ENCODE measurements around the gene ODF2L.
"Not testable (repeated sequence)": the region's sequence is repeated elsewhere in the genome, so short reads cannot be mapped to it uniquely, and the experiment has no call there.

ODF2L gene

DNA sequence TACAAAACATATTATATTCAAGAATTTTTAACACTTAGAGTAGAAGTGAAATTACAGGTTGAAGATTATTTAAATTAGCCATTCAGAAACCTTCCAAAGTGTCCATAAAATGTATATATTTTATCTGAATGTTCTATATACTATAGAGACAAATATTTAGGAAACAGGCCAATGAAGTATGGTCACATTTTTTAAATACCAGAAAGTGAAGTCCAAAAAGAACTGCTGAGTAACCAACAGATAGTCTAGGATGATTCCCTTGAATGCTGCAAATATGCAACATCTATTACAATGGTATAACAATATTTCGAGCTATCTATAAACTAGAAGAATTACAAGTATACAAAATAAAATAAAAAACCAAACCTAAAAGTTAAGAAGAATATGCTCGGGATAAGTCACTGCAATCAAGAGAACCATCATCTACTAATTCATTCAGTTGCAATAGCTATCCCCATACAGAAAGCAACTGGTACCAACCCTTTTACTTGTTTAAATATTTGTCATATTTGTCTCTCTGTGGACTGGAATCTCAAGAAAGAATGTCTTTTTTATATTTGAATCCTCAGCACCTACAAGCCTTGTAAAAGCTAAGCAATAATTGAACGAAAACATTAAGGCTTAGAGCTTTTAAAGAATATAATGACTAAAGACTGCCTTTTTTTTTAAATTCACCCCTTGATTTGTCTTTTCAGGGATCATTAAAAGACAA is 8.1 kb downstream of the ODF2L start:
- DNase-seq (ENCODE audit: low read depth) = no peak

DNA sequence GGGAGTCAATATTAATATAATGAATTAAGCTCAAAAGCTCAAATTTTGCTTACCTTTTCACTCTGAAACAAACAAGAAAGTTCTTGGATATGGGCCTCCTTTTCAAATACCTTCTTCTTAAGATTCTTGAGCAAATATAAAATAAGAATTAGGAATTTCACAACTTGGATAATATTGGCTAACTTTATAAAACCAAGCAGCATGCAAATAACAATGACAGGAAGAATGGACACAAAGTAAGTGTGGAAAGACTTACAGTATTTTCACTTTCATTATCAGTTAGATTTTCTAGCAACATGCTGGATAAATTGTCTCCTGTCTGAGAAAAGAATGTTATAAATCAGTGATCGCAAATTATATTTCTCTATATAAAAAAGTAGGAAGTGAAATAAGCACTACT is 13.2 kb downstream of the ODF2L start:
- no peak for DNase-seq (ENCODE audit: low read depth)

DNA sequence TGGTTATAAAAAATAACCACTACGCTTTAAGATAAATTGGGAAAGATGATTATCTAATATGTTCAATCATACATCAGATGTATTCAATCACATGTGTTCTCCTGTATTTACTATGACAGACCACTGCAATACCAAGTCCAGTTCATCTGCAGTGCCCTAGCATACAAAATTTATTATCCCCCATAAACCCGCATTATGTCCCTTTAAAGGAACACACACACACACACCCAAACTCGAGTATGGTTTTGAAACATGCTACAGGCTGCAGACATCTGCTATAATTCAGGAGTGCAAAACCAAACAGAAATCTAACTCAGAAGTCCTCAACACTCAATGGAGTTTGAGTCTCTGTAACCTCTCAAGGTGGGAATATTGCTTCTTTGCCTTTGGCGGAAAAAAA is 14.9 kb downstream of the ODF2L start:
- no peak for DNase-seq (ENCODE audit: low read depth)

DNA sequence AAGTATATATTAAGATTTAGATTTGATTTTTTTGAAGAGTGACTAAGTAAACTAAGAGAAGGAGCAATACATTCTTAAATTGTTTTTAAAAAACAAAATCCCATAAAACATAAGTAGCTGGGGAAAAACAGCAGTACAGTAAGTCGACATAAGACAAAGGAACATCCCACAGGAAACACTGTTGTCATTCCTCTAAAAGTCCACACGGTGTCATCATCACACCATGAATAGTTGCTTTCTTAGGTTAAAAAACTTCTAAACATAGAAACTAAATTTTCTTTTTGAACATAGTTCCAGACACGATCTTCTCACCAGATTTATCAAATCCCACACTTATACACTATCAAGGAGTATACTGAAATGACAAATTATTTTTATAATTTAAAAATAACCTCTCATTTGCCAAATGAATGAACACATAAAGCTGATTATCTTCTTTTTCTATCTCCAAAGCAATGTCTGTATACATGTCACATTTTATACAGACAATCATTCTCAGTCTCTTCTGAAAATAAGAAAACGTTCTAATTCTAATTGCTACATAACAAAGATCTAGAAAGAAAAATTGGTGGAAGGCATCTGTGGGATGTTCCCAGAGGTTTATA is 15.8 kb downstream of the ODF2L start:
- DNase-seq (ENCODE audit: low read depth) = no peak

DNA sequence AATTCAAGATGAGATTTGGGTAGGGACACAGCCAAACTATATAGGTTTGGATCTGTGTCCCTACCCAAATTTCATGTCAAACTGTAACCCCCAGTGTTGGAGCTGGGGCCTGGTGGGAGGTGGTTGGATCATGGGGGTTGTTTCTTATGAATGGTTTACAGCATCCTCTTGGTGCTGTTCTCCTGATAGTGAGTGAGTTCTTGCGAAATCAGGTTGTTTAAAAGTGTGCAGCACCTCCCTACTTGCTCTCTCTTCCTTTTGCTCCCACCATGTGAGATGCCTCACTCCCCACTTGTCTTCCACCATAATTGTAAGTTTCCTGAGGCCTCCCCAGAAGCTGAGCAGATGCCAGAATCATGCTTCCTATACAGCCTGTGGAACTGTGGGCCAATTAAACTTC is 17.3 kb downstream of the ODF2L start:
- no peak for DNase-seq (ENCODE audit: low read depth)

DNA sequence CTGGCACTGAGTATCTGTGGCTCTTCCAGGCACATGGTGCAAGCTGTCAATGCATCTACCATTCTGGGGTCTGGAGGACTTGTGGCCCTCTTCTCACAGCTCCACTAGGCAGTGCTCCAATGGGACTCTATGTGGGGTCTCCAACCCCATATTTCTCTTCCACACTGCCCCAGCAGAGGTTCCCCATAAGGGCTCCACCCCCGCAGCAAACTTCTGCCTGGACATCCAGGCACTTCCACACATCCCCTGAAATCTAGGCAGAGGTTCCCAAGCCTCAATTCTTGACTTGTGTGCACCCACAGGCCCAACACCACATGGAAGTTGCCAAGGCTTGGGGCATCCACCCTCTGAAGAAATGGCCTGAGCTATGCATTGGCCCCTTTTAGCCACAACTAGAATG is 18.8 kb downstream of the ODF2L start:
- no peak for DNase-seq (ENCODE audit: low read depth)

DNA sequence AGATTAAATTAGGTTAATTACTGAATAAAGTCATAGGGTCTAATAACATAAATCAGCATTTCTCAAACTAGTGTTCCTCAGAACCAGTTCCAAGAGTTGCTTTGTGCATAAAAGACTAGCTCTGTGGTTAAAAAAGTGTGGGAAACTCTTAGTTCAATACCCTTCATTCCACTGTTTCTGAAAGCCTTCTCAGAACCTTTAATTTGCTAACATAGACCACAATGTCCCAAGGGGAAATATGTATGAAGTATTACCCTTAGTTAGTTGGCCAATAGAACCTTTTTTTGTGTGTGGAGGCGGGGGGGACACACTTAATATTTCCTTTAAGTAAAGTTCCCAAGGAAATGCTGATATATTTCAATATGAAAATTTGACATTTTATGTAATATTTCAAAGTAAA is 20.4 kb downstream of the ODF2L start:
- DNase-seq (ENCODE audit: low read depth) = no peak

DNA sequence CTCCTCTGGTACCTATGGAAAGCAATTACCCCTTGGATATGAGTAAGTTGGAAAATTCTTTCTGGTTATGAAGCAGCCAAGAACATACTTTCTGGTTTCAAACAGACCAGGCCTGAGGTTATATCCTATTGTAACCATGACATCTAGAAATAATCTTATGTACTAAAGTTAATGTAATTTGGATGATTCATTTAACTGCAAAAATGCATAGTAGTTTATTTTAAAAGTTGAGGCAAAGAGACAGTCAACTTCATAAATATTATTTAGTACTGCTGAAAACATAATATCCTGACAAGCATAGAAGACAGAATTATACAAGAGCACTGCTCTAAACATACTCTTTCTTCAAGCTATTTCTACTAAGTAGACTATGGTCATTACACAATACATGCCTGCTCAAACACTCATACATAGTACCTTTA is 25.5 kb downstream of the ODF2L start:
- DNase-seq (ENCODE audit: low read depth) = no peak

DNA sequence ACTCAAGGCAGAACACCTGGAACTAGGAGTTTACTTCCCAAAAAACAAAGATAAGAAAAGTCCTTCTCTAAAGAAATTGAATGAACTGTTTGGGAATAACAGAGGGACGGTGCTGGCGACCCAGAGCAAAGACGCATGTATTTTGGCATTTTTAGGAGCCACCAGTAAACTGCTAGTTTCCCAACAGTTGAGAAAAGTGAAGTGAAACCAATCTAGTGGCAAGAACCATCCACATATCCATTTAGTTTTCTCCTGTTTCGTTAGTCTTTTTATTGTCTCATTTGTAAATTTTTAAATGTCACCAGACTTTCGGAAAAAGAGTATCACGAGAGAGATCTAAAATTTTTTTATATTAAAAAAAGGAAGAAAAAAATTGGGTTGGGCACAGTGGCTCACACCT is 30.2 kb downstream of the ODF2L start:
- no peak for DNase-seq (ENCODE audit: low read depth)

DNA sequence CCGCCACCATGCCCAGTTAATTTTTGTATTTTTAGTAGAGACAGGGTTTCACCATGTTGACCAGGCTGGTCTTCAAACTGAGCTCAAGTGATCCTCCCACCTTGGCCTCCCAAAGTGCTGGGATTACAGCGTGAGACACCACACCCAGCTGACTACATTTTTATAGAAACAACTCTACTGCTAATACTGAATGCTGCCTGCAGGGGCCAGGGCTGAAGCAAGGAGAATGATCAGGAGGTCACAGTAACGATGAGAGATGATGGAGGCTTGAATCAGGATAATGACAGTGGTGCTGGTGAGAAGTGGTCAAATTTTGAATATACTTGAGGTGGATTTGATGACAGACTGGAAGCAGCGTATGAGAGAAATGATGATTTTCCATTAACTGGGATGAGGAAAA is 33.3 kb downstream of the ODF2L start:
- no peak for DNase-seq (ENCODE audit: low read depth)

DNA sequence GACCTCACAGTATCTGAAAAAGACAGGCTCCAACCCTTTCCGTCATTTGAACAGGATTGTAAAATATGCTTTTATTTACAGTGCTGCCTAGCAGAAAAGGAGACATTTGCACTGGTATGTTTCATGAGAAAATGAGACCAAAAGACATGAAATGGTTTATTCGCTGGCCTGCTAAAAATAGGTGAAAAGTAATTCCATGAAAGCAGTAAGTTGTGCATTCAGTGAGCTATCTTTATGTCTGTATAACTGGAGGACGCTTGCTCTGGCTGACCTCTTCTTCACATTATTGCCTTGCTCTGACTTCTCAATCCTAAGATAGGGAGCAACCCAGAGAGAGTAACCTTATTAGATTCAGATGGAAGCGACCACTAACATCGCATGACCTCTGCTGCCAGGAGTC is 38.3 kb downstream of the ODF2L start:
- DNase-seq (ENCODE audit: low read depth) = no peak

DNA sequence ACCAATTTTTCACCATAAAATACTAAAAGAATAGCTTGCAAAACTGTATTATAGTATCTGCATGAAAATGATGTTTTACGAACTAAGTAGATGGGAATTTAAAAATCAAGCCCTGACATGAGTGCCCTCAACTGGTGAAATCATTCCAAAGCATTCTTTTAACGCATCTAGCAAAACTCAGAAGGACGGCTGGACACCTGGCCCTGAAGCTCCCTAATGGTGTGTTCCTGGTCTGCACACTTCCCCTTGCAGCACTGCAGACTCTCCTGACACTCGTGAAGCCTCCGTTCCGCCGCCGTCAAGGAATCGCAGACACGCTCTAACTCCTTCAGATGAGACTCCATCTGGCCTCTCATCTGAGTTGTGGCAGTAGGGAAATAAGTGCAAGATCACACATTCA is 39.9 kb downstream of the ODF2L start:
- DNase-seq (ENCODE audit: low read depth) = no peak

DNA sequence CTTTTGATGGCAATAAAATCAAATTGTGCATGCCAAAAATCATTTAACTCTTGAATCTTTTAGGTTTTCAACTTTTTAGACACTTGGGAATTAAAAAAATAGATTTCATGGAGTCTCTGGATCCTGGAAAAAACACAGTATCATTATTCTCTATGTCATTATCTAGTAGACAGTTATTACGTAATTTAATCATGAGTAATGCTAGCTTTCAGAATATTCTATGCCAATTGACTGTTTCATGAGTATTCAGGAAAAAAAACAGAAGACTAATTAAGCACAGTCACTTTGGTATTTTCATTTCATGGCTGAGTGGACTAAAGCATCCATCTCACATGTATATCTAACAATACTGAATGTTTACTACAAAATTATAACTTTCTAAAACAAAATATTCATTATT is 44.0 kb downstream of the ODF2L start:
- no peak for DNase-seq (ENCODE audit: low read depth)

DNA sequence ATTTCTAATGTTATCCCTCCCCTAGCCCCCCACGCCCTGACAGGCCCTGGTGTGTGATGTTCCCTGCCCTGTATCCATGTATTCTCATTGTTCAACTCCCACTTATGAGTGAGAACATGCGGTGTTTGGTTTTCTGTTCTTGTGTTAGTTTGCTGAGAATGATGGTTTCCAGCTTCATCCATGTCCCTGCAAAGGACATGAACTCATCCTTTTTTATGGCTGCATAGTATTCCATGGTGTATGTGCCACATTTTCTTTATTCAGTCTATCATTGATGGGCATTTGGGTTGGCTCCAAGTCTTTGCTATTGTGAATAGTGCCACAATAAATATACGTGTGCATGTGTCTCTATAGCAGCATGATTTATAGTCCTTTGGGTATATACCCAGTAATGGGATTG is 45.9 kb downstream of the ODF2L start:
- DNase-seq (ENCODE audit: low read depth) = not testable (repeated sequence)

DNA sequence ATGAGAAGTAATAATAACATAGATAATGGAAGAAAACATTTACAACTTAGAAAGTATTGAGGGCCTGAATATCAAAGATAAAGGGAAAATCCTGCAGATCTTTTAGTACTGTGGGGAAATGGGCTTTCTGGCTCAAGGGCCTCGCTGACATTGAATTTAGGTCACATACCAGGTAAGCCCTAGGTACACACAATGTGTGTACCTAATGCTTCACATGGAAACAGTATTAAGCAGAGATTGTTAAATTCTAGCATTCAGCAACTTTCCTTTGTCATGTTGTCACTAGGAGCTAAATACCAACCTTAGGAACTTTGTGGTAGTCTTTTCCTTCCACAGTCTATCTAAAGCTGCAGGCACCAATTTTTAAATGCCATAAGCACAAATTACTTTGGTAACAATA is 49.7 kb downstream of the ODF2L start:
- DNase-seq (ENCODE audit: low read depth) = no peak

DNA sequence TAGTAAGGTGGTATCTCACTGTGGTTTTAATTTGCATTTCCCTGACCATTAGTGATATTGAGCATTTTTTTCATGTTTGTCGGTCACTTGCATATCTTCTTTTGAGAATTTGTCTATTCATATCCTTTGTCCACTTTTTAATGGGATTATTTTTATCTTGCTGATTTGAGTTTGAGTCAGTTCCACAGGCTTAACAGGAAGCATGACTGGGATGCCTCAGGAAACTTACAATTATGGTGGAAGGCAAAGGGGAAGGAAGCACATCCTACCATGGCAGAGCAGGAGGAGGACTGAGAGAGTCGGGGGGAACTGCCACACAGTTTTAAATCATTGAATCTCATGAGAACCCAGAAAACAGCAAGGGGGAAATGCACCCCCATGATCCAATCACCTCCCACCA is 51.1 kb downstream of the ODF2L start:
- no peak for DNase-seq (ENCODE audit: low read depth)

DNA sequence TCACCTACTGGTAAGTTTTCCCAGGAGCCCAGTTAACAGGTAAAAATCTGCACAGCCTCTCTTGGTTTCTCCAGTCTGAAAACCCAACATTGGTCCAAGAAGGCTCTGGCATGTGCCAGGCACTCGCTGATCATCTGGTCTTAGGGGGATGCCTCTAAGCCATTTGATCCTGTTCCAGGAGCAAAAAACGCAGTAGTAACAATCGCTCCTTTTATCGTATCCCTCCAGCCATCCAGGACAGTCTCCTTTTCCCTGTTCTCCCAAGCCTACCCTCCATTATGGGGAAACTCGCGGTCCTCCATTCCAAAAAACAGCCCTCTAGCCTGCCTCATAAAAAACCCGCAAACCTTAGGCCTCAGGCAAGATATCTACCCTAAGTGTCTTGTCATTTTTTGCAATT is 56.2 kb downstream of the ODF2L start:
- DNase-seq (ENCODE audit: low read depth) = no peak

DNA sequence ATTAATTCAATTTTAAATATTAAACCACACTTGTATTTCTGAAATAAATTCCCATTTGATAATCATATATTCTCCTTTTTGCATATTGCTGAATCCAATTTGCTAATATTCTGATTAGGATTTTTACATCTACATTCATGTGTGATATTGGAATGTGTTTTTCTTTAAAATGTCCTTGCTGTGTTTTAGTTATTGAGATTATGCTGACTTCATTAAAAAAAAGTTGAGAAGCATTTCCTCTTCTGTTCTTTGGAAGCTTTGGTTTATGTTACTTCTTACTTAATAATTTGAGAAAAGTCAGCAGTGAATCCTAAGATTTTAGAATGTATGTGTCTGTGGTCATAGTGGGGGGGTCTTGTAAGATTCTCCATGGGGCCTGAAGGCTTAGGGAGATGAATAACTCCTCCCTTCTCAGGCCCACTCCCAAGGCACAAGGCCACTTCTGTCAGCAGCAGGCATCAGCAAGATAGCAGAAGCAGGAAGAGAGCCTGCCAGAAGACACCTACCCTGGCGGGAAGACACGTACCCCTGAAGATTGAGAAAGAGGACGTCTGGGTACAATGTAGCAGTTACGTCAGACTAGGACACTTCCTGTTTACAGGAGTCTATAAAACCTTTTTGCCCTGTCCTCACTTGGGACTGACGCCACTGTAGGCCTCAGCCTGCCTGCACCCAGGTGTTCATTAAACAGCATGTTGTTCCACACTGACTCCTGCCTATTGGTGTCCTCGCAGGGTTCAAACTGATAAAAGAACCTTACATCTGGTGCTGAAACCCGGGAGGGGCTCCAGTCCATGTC is 56.9 kb downstream of the ODF2L start:
- no peak for DNase-seq (ENCODE audit: low read depth)

DNA sequence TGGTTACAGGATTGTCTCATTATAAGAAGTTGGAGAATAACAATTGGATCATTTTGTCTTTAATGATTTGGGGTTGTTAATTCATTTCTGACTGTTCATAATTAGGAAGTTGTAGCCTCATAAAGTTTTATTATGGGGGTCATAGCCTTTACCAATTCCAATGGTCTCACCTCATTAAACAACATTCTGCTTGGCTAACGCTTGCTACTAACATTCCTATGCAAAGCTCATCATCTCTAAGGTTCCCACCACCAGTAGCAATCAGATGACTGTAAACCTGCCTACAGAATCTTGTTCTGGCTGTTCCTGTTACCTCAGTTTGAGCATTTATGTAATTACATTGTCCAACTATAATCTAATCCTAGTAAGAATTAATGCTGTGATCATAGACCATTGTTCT is 60.2 kb downstream of the ODF2L start:
- DNase-seq (ENCODE audit: low read depth) = no peak

DNA sequence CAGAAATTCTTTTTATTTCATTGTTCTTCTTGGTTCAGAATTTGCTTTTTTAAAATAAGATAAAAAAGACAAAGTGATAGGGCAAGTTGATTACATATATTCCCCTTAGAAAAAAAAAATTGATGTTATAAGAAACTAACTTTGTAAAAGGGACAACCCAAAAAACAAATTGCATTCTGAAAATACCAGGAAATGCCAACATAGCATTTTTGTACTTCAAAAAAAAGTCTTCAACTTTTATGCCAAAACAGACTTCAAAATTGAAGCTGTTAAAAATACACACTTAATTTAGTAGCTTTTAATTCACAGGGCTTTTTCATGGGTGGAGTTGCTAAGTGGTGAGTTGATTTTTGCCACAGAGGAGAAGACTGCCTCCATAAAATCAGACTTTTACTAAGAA is 70.9 kb downstream of the ODF2L start:
- no peak for DNase-seq (ENCODE audit: low read depth)

DNA sequence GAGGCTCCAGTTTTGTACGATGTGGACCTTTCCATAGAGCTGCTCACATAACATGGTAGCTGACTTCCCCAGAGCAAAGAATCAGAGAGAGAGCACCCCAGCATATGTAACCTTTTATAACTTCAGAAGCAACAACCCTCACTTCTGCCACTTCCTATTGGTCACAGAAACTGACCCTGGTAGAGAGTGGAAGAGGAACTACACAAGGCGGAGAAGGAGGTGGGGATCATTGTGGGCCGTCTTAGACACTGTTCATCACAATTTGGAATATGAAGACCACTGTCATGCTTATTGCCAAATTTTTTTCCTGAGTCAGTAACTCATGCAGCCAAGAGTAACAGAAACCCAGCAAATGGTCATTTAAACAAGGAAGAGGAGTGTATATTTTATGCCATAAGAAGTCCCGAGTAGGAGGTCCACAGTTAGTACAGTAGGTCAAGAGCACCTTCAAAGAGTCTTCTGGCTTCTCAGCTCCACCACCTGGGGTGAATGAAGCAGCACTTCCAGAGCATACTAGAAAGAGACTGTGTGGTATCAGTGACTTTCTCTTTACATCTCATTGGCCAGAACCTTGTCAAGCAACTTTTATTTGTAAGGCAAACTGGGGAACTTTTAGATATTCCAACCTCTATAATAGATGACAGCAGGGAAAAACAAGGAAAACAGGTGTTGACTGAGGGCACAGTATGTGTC is 71.8 kb downstream of the ODF2L start:
- DNase-seq (ENCODE audit: low read depth) = no peak

DNA sequence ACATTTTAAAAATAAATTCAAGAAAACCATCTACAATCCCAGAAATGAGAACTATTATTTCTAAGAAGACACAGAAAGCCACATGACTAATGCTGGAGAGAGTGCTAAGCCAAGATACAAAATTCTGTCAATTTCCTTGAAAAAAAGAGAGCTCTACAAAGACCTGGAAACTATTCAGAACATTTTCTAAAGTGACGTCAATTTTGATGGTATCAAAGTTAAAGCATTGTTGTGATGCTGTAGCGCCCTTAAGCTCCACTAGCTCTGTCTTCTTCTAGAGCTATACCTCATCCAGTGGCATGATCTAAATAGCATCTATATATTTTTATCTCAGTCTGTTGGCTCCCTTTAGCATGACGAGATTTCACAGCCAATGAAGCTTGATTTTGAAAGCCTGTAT is 73.9 kb downstream of the ODF2L start:
- DNase-seq (ENCODE audit: low read depth) = no peak

DNA sequence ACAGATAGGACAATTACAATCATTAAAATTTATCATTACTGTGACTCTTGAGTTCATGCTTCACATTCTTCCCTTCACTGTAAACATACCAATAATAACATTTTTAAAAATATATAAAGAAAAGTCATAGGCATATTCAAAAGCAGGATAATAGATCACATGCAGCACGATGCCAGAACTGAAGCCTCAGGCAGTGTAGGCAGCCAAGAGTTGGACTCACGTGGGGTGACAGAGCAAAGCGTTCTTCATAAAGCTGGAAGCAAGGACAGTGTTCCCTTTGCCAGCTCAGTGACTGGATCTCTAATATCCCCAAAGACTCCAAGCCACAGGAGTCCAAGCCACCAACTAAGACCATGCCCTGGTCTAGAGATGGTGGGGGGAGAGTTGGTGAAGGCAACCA is 77.7 kb downstream of the ODF2L start:
- DNase-seq (ENCODE audit: low read depth) = no peak
